H1 (cell line): ENCODE data around the gene CCDC178. TPM values are rescaled to one million over a fixed set of nuclear protein-coding genes. Genes with fewer than 3 reads are reported as not detected.

Experiments
- CTCF ChIA-PET: fragments of 300-600 bp; sonication (Branson Sonifier 250); formaldehyde crosslinking; loops from one replicate; lab custom pipeline; 2021; ENCODE audit not compliant: partially characterized antibody; lab: Charles Lee
- POLR2A ChIA-PET: fragments of 300-600 bp; sonication (Branson Sonifier 250); formaldehyde crosslinking; loops from one replicate; lab custom pipeline; 2021; ENCODE audit warnings: inconsistent platforms; ENCODE audit not compliant: partially characterized antibody; lab: Charles Lee
- DNase-seq, 2 experiments: peaks; one replicate each; pipeline versions ENCODE4 v3.0.0 to v3.0.0-alpha.2; 2010 to 2022; ENCODE audit warnings: low spot score in 2 of 2, low read depth in 1 of 2, mixed read lengths in 1 of 2
- FAIRE-seq: peaks from 2 replicates; lab custom pipeline; 2011; peaks lifted over from hg19 to GRCh38; lab: Jason Lieb, UNC
- H2AFZ ChIP-seq: 2 replicates; pipeline ENCODE4 v1.8.1; 2012; ENCODE audit warnings: low read length, inconsistent platforms
- H2AK5ac ChIP-seq: 2 replicates; pipeline ENCODE4 v1.6.1; 2013; ENCODE audit warnings: low read depth, low read length
- H2BK120ac ChIP-seq: replicated peaks from 2 replicates; pipeline ENCODE3; 2013; ENCODE audit warnings: low read depth, low read length, inconsistent platforms
- H2BK12ac ChIP-seq: 2 replicates; pipeline ENCODE4 v1.6.1; 2013; ENCODE audit warnings: low read depth, low read length
- H2BK15ac ChIP-seq: 2 replicates; pipeline ENCODE4 v1.6.1; 2013; ENCODE audit warnings: low read length
- H2BK20ac ChIP-seq: 2 replicates; pipeline ENCODE4 v1.6.1; 2013; ENCODE audit warnings: low read length
- H2BK5ac ChIP-seq: 2 replicates; pipeline ENCODE4 v1.6.1; 2013; ENCODE audit warnings: low read depth, low read length
- H3K14ac ChIP-seq: 2 replicates; pipeline ENCODE4 v1.6.1; 2013; ENCODE audit warnings: inconsistent platforms; ENCODE audit not compliant: insufficient read length
- H3K18ac ChIP-seq: 2 replicates; pipeline ENCODE4 v1.6.1; 2013; ENCODE audit warnings: low read length; ENCODE audit errors: extremely low read depth
- H3K23ac ChIP-seq: 2 replicates; pipeline ENCODE4 v1.6.1; 2013; ENCODE audit warnings: inconsistent platforms; ENCODE audit not compliant: insufficient read length
- H3K23me2 ChIP-seq: 2 replicates; pipeline ENCODE4 v1.6.1; 2013; ENCODE audit warnings: low read depth, low read length
- H3K27ac ChIP-seq: 2 replicates; pipeline ENCODE4 v1.6.1; 2011; ENCODE audit warnings: low read depth, low read length, inconsistent platforms
- H3K27me3 ChIP-seq, 4 experiments: replicated peaks in 1 of 4; 1 replicate in 1 of 4; 2 replicates in 3 of 4; pipeline versions ENCODE4 v1.6.1 to v1.8.1; 2011 to 2013; ENCODE audit warnings: low read length in 3 of 4, mild to moderate bottlenecking in 3 of 4, inconsistent platforms in 2 of 4, mixed read lengths in 2 of 4, moderate library complexity in 1 of 4; ENCODE audit not compliant: control insufficient read depth in 3 of 4, insufficient read depth in 3 of 4; ENCODE audit errors: extremely low read depth in 1 of 4
- H3K36me3 ChIP-seq, 4 experiments: 2 replicates each; pipeline versions ENCODE4 v1.6.1 to v1.8.1; 2011 to 2013; ENCODE audit warnings: mild to moderate bottlenecking in 4 of 4, low read length in 3 of 4, moderate library complexity in 2 of 4, control low read depth in 1 of 4, inconsistent platforms in 1 of 4; ENCODE audit not compliant: insufficient read depth in 4 of 4, control insufficient read depth in 2 of 4
- H3K4ac ChIP-seq: replicated peaks from 2 replicates; pipeline ENCODE3; 2013; ENCODE audit warnings: low read length, low read depth, mixed read lengths, inconsistent platforms; ENCODE audit not compliant: insufficient read length
- H3K4me1 ChIP-seq, 4 experiments: replicated peaks in 1 of 4; 1 replicate in 1 of 4; 2 replicates in 3 of 4; pipeline versions ENCODE4 v1.6.1 to v1.8.1; 2011 to 2013; ENCODE audit warnings: low read length in 3 of 4, inconsistent platforms in 2 of 4, mixed read lengths in 1 of 4; ENCODE audit not compliant: insufficient read depth in 4 of 4, control insufficient read depth in 3 of 4
- H3K4me2 ChIP-seq, 2 experiments: 2 replicates each; pipeline versions ENCODE4 v1.6.1 to v1.8.1; 2011 to 2013; ENCODE audit warnings: low read depth in 2 of 2, low read length in 2 of 2, control low read depth in 1 of 2, inconsistent platforms in 1 of 2, mild to moderate bottlenecking in 1 of 2; ENCODE audit not compliant: insufficient read depth in 1 of 2
- H3K4me3 ChIP-seq, 4 experiments: fragments of 200-600, 300-600 bp in 1 of 4; sonication (generic), shearing (Covaris generic), sonication (Bioruptor Twin) in 1 of 4; 2 replicates each; pipeline versions ENCODE4 v1.5.1 to v1.8.1; 2011 to 2016; ENCODE audit warnings: low read length in 4 of 4, low read depth in 3 of 4, control low read depth in 2 of 4, inconsistent platforms in 2 of 4, mild to moderate bottlenecking in 2 of 4, mixed read lengths in 1 of 4, moderate library complexity in 1 of 4; ENCODE audit not compliant: insufficient read depth in 2 of 4; ENCODE audit errors: extremely low read depth in 1 of 4
- H3K56ac ChIP-seq: replicated peaks from 2 replicates; pipeline ENCODE3; 2013; ENCODE audit warnings: low read depth, mild to moderate bottlenecking, mixed read lengths, low read length, inconsistent platforms; ENCODE audit not compliant: insufficient read length
- H3K79me1 ChIP-seq: 2 replicates; pipeline ENCODE4 v1.6.1; 2013; ENCODE audit warnings: low read depth, low read length, control low read depth
- H3K79me2 ChIP-seq, 2 experiments: 2 replicates each; pipeline versions ENCODE4 v1.6.1 to v1.8.1; 2012 to 2013; ENCODE audit warnings: low read length in 2 of 2, mild to moderate bottlenecking in 2 of 2, inconsistent platforms in 1 of 2; ENCODE audit not compliant: insufficient read depth in 2 of 2, control insufficient read depth in 1 of 2
- H3K9ac ChIP-seq, 4 experiments: replicated peaks in 1 of 4; 1 replicate in 1 of 4; 2 replicates in 3 of 4; pipeline versions ENCODE4 v1.6.1 to v1.8.1; 2011 to 2013; ENCODE audit warnings: low read depth in 3 of 4, low read length in 3 of 4, control low read depth in 2 of 4, mild to moderate bottlenecking in 2 of 4, moderate library complexity in 2 of 4, inconsistent platforms in 1 of 4; ENCODE audit errors: extremely low read depth in 1 of 4
- H3K9me3 ChIP-seq, 2 experiments: 2 replicates each; pipeline versions ENCODE4 v1.6.1 to v1.8.1; 2012 to 2013; ENCODE audit warnings: mild to moderate bottlenecking in 2 of 2, moderate library complexity in 2 of 2, control low read depth in 1 of 2, inconsistent platforms in 1 of 2, low read depth in 1 of 2, low read length in 1 of 2, mixed read lengths in 1 of 2; ENCODE audit not compliant: insufficient read depth in 2 of 2
- H4K20me1 ChIP-seq, 2 experiments: replicated peaks in 1 of 2; 2 replicates each; pipeline versions ENCODE3 to v1.8.1; 2011 to 2013; ENCODE audit warnings: inconsistent platforms in 2 of 2, low read length in 2 of 2, mild to moderate bottlenecking in 1 of 2; ENCODE audit not compliant: insufficient read depth in 2 of 2, control insufficient read depth in 1 of 2
- H4K5ac ChIP-seq: 2 replicates; pipeline ENCODE4 v1.6.1; 2013; ENCODE audit warnings: low read length, low read depth, mixed read lengths, inconsistent platforms; ENCODE audit not compliant: insufficient read length
- H4K8ac ChIP-seq: 2 replicates; pipeline ENCODE4 v1.8.0; 2013; ENCODE audit warnings: mild to moderate bottlenecking, moderate library complexity, low read length, inconsistent platforms; ENCODE audit not compliant: insufficient read depth; ENCODE audit errors: extremely low read depth
- H4K91ac ChIP-seq: replicated peaks from 2 replicates; pipeline ENCODE3; 2013; ENCODE audit warnings: low read length, mixed read lengths, inconsistent platforms; ENCODE audit not compliant: insufficient read length
- ATF2 ChIP-seq: IDR thresholded peaks from 2 replicates; pipeline ENCODE4 v1.6.1; 2012; ENCODE audit warnings: low read length, inconsistent platforms
- BACH1 ChIP-seq: IDR thresholded peaks from 2 replicates; pipeline ENCODE4 v1.6.1; 2012; ENCODE audit warnings: low read length, improper control_type of control experiment
- BCL11A ChIP-seq, 2 experiments: IDR thresholded peaks; one replicate each; pipeline ENCODE4 v1.6.1; 2011; ENCODE audit warnings: low read depth in 2 of 2, low read length in 2 of 2, mild to moderate bottlenecking in 2 of 2
- CREB1 ChIP-seq: IDR thresholded peaks from 2 replicates; pipeline ENCODE4 v1.6.1; 2012; ENCODE audit warnings: inconsistent platforms
- CTBP2 ChIP-seq: IDR thresholded peaks from 2 replicates; pipeline ENCODE4 v1.7.0; 2011; ENCODE audit warnings: borderline replicate concordance, mild to moderate bottlenecking, moderate library complexity, mixed read lengths, low read length; ENCODE audit not compliant: insufficient read depth, insufficient read length
- JUND ChIP-seq: IDR thresholded peaks from 2 replicates; pipeline ENCODE4 v1.6.1; 2011; ENCODE audit warnings: mild to moderate bottlenecking, improper control_type of control experiment, low read length
- KDM4A ChIP-seq: IDR thresholded peaks from one replicate; pipeline ENCODE4 v1.7.1; 2012; ENCODE audit warnings: low read depth, mild to moderate bottlenecking, moderate library complexity, low read length, inconsistent platforms; ENCODE audit not compliant: severe bottlenecking
- KDM5A ChIP-seq: fragments of 200-600 bp; IDR thresholded peaks from 2 replicates; pipeline ENCODE4 v1.7.1; 2012; ENCODE audit warnings: mild to moderate bottlenecking, low read length, inconsistent platforms, mixed read lengths
- NRF1 ChIP-seq: IDR thresholded peaks from 2 replicates; pipeline ENCODE4 v1.6.1; 2011; ENCODE audit warnings: mild to moderate bottlenecking, low read depth, low read length, improper control_type of control experiment
- POLR2AphosphoS5 ChIP-seq: IDR thresholded peaks from 2 replicates; pipeline ENCODE4 v1.6.1; 2011; ENCODE audit warnings: low read depth, low read length
- SIX5 ChIP-seq: IDR thresholded peaks from 2 replicates; pipeline ENCODE4 v1.6.1; 2011; ENCODE audit warnings: mild to moderate bottlenecking, low read depth, low read length
- SP2 ChIP-seq: IDR thresholded peaks from 2 replicates; pipeline ENCODE4 v1.6.1; 2012; ENCODE audit warnings: mild to moderate bottlenecking, low read length, inconsistent platforms
- TBP ChIP-seq: IDR thresholded peaks from 2 replicates; pipeline ENCODE4 v1.6.1; 2011; ENCODE audit warnings: low read depth, low read length, improper control_type of control experiment
- WGBS, 2 experiments: shearing (Covaris generic) in 1 of 2; methylation state at CpG; one replicate each; pipeline versions ENCODE4 v1.1.6 to v1.1.7; 2013 to 2015; ENCODE audit warnings: low lambda C conversion rate in 2 of 2, mixed read lengths in 2 of 2, inconsistent platforms in 1 of 2, low coverage in 1 of 2, missing lambda C conversion rate in 1 of 2; ENCODE audit not compliant: insufficient replicate concordance in 2 of 2, insufficient coverage in 1 of 2, insufficient read length in 1 of 2; ENCODE audit errors: extremely low coverage in 1 of 2, missing lambda C conversion rate in 1 of 2; 5-methylcytosine and 5-hydroxymethylcytosine counted together
- polyA plus RNA-seq, 7 experiments: library from polyadenylated mRNA; depleted of rRNA in 3 of 7; stranded (reverse) in 5 of 7; unstranded in 2 of 7; fragments of >200 nt in 5 of 7; fragments of 200-250 nt in 2 of 7; gene quantifications; 1 replicate in 5 of 7; 2 replicates in 1 of 7; 4 replicates in 1 of 7; pipeline versions ENCODE4 v1.2.1 to v1.2.3, GENCODE V29; 2011 to 2013; ENCODE audit warnings: missing spikeins in 2 of 7, mixed read lengths in 2 of 7
- total RNA-seq: library from RNA; stranded (reverse); fragmentation: NEBNext Ultra II Directional; extraction: Animal tissue kit (Norgen Biotek cat#: 25700); gene quantifications from 2 replicates; pipeline ENCODE4 v1.2.1, GENCODE V29; 2021

Gene CCDC178
- total and polyA plus RNA-seq, 2 of the 8 experiments (the other 6 are each of a cell fraction or from before 2014, with no cell fraction given): not detected

GRCh38 chr18:32918692-32919250 lies 521.8 kb downstream of the CCDC178 start:
- no peaks in the 10 kb centered on the region for H3K79me1 ChIP-seq
- H3K27ac ChIP-seq: no peak overlapping the region
- H2BK15ac ChIP-seq: no peak overlapping the region
- WGBS, 2 experiments: 85% methylated on average over 5 of the region's 5 CpGs; no CpG with 5 or more reads in 1 of the 2 experiments
- H3K9ac ChIP-seq: no peak overlapping the region
- H3K4me2 ChIP-seq: no peak overlapping the region
- H3K4ac ChIP-seq: no peak overlapping the region
- no peaks in the 10 kb centered on the region for H3K9me3 ChIP-seq
- no peak overlapping the region for H2AK5ac ChIP-seq
- no peaks in the 10 kb centered on the region for H3K79me2 ChIP-seq
- no peak overlapping the region for H2BK12ac ChIP-seq
- CTCF ChIA-PET: interaction anchor here (0.7 to 3.2 kb wide), 9 partner anchors 11 to 222 kb away, joined by 3 to 18 read pairs (median 3); no protein-coding TSS in a partner anchor
- no peak overlapping the region for H2BK20ac ChIP-seq
- no peak for DNase-seq
- H3K4me1 ChIP-seq: no peaks in the 10 kb centered on the region
- H3K18ac ChIP-seq: no peak overlapping the region
- no peak overlapping the region for H3K4me3 ChIP-seq
- H3K36me3 ChIP-seq: no peaks in the 10 kb centered on the region
- no peak overlapping the region for H3K23ac ChIP-seq
- no peak overlapping the region for H2AFZ ChIP-seq
- TF ChIP-seq JUND (no peak), KDM5A (no peak), SP2 (no peak), NRF1 (no peak), CTBP2 (no peak), TBP (no peak), CREB1 (no peak), BACH1 (no peak), BCL11A (IDR thresholded peaks at IDR 0.05; ENCODE audit: low read depth in 2 of 2, low read length in 2 of 2) (no peak), POLR2AphosphoS5 (no peak), SIX5 (no peak), ATF2 (no peak), KDM4A (no peak)
- TF ChIP-seq, all 59 proteins: peak for 0
- Histone ChIP-seq H4K8ac (no peak overlapping the region), H3K23me2 (no peaks in the 10 kb centered on the region; the same call in 1 of the 2 replicates), H4K5ac (no peak overlapping the region), H4K91ac (no peak overlapping the region), H3K14ac (no peak overlapping the region), H4K20me1 (no peaks in the 10 kb centered on the region), H3K56ac (no peak overlapping the region), H3K27me3 (no peaks in the 10 kb centered on the region), H2BK5ac (no peak overlapping the region), H2BK120ac (no peak overlapping the region)
- no peak for FAIRE-seq
- POLR2A ChIA-PET: no interaction called here
